ENCODE measurements around the gene ARHGEF12.

The ARHGEF12 gene

DNA sequence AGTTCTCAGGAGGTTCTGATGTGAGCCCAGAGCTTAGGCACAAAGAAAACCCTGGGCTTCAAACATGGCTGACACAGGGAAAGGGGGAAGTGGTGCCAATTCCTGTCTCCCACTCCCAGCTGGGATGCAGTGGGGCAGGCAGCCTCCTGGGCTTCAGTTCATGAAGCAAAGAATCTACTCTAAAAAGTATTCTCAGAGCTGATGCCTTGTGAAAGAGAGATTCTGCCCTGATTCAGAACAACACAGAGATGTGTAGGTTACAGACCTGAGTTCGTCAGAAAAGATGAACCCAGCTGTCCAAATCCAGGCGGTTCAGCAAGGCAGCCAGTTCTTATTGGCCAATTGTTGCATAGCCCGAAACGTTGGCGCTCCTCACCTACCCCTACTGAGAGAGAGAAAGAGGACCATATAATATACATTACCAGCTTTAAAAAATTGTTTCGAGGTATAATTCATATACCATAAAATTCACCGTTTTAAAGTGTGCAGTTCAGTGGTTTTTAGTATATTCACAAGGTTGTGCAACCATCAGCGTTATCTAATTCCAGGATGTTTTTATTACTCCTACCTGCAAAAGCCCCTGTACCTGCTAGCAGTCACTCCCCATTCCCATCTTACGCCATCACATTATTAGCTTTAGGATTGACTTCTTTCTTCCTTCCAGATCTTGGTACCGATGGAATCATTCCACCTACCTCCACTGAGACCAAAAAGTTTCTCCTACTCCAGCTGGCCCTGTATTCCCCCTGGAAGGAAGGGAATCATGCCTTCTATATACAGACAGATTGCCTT, 18.3 kb upstream of the ARHGEF12 start:
- no peak for DNase-seq

DNA sequence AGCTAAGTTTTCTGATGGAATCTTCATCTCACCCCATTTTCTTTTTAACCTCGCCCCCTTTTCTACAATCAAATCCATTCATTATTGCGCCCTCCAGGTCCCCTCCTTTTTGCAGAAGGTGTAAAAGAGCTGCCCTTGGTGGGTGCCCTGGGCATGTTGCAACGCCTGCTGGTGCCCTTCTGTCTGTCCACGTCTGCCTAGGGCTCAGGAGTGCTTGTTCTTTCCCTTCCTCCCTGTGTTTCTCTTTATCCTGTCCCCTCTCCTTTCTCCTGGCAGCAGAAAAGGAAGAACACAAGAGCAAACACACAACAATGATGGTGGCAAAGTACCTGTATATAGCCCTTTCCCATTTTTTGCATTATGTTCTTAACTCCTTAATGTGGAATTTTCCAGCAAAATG, 17.3 kb upstream of the ARHGEF12 start:
- DNase-seq: no peak

- DNase-seq: peak; percentile 72
These were observed 11.0 kb upstream of the ARHGEF12 start, which contains the start of gene TLCD5 for GRCh38 chr11:120324932-120325810. TLCD5 (plus strand) TSS chr11:120325299; CDS start chr11:120327442, 2,143 bp downstream.

GRCh38 chr11:120326228-120326627, 10.0 kb upstream of the ARHGEF12 start:
- DNase-seq: no peak

DNA sequence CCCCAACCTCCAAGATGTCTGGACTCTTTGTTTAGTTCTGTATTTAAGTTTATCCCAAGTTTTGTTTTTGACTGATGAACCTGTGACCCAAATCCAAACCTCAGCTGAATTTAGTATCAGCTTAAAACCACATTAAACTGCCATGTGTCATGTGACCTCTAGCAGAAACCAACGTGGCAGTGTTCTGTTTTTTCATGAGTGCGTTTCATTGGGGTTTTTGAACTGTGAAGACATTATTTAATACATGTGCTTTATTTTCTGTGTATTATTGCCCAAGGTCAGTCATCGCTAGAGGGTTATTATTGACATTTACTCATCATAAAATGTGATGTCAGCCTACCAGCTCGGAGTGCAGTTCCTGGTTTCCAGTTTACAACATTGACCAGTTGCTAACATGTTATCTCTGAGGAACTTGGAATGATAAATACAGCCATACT, 9.3 kb upstream of the ARHGEF12 start:
- no peak for DNase-seq

DNA sequence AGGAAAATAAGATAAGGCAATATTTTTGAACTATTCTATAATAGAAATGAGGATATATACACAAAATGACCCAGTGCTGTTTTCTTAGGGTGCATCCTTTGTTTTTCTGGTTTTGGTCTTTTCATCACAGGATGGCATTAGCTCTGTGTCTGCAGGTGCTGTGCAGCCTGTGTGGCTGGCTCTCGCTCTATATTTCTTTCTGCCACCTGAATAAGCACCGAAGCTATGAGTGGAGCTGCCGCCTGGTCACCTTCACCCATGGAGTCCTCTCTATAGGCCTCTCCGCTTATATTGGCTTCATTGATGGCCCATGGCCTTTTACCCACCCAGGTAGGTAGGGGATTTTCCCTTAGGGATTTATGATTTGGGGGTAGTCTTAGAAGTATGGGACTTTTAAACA, 8.9 kb upstream of the ARHGEF12 start:
- no peak for DNase-seq

DNA sequence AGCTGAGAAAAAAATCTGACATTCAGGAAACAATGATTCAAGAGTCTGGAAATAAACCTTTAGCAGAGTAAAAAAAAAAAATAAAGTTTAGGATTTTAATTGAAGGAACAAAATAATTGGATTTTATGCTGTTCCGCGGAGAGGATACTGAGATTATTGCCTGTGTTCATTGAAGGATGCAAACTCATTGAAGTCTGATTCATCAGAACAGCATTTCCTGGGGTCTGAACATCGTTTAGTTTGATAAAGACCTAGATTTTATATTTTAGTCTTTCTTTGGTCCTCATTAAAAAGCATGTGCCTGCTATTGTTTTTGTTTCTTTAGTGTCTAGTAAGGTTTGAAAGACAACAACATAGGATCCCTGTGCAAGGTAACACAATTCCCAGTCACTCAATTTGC, 6.7 kb upstream of the ARHGEF12 start:
- DNase-seq: no peak

DNA sequence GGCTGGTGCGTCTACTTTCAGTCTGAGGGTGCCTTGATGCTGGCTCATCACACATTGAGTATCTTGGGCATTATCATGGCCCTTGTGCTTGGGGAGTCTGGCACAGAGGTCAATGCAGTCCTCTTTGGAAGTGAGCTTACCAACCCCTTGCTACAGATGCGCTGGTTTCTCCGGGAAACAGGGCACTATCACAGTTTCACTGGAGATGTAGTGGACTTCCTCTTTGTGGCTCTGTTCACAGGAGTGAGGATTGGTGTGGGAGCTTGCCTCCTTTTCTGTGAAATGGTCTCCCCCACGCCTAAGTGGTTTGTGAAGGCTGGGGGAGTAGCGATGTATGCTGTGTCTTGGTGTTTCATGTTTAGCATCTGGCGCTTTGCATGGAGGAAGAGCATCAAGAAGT, 6.2 kb upstream of the ARHGEF12 start:
- no peak for DNase-seq

DNA sequence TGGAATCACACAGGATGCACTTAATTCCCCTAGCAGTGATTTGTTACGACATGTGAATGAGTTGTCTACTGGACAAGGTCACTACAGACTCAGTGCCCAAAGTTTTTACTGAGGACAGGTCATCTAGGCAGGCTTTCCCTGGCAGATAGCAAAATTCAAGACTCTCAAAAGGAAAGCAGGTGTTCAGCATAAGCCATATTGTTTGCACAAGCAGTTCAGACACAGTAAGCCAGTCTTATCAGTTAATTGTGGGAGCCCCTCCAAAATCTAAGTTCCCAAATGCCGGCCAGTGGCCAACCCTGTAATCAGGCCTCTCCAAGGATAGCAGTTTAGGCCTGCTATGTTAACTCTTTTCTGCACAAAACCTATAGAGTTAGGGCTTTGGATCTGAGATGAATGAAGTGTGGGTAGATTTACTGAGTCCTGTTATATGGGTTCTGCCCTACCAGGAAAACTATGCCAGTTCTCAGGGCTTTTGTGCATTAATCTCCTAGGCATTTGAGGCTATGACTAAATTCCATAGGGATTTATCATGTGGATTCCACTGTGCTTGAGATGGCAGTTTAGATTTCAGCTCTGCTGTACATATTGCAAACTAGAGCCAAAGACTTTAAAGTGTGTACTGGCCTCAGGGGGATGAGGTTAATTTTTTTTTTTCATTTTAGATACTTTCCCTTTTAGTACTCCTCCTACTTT, 4.8 kb upstream of the ARHGEF12 start:
- DNase-seq: peak; percentile 95

DNA sequence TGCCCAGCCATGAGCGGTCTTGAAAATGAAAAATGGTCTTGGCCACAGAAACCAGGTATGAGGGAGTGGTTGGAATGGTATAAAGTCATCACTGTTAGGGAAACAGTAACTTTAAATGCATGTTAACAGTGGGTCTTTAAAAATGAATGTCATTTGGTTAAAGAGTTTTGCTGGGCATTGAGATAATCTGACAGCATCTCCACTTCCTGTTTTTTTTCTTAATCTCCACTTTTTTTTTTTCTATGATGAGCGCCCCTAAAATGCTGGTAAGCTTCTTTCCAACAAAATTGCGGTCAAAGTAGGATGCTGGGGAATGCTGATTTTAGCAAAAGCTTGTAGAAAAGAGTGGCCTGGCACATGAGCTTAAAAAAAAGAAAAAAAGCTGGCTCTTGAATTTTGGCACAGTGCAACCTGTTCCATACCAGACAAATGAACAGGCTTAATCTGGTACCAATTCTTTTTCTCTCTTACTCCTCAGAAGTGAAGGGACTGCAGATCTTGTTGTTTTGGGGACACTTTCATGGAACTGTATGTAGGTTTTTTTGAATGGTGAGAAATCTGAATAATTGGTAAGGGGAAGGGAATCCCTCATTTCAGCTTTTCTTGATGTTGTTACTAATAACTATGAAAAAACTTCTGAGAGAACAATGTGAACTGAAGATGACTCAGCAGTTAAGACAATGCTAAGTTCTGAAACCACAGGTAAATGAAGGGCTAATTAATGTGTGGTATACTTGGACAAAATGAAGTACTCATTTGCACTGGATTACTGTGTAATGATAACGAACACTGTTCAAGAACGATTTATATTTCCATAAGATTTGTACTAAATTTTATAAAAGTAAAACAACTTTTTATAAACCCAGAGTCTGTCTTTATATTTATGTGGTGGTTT, 3.1 kb upstream of the ARHGEF12 start:
- DNase-seq: no peak

DNA sequence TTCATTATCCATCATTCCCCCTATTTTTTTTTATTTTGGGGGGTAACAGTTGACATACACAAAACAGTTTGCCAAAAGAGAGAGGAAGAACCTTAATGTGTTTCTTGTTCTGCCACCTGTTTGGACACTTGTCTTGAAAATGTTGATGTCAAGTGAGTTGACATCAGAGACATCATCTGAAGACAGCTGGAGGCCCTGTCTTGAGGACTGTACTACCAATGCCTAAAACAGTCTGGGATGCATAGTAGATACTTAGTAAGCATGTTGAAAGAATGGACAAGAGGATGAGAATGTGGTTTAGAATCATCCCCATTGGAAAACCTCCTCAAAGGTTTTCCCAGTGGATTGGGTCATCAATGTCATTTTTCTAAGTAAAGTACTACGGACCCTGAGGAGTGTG, 2.4 kb upstream of the ARHGEF12 start:
- no peak for DNase-seq

- no peak for DNase-seq
These were observed 1.9 kb upstream of the ARHGEF12 start for GRCh38 chr11:120334332-120334731.

GRCh38 chr11:120334894-120335462, 1.2 kb upstream of the ARHGEF12 start:
- DNase-seq: peak; percentile 85

DNA sequence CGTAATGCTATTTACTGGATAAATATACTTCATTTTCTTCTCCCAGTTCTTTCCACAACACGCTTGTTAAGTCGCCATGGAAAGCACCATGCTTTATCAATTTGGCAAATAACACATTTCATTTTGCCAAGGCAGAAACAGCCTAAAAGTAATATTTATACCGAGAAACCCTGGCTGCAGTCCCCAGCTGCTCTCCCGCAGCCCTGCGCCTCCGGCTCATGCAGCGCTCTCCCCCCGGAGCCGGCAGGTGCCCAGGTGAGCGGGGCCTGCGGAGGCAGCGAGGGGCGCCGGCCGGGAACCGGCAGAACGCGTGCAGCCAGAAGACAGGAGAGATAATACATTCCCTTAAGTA, 681 bp upstream of the ARHGEF12 start:
- DNase-seq: no peak

DNA sequence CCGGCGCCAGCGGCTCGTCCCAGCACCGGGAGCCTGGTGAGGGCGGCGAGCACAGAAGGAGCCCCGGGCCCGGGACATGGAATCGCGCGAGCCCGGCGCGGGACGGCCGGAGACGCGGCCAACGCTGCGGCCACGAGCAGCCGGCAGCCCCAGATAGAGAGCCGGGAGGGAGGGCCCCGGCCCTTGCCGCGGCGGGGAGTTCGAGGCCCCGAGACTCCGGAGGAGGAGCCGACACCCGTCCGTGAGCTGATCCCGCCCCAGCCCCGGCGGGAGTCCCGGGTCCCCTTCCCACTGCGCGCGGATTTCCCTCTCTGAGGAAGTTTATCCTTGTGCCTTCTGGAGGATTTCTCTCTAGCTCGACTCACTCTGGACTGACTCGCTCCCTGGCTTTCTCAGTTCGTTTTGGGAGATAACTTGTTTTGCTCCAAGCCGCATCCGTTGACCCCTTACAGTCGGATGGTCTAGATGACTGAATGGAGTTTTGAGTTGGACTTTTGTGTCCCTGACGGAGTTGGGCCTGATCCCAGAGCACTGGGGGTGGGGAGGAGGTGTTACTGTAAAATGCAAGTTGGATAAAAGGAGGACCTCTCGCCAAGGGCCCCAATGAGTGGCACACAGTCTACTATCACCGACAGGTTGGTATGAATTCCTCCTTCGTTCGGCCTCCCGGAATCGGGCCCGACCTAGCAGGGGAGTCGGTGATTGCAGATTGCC, 585 bp downstream of the ARHGEF12 start:
- no peak for DNase-seq

- no peak for DNase-seq
These were observed 1.3 kb downstream of the ARHGEF12 start for GRCh38 chr11:120337355-120338106.

GRCh38 chr11:120338107-120338933, 2.1 kb downstream of the ARHGEF12 start:
- DNase-seq: no peak

GRCh38 chr11:120339394-120339890, 3.2 kb downstream of the ARHGEF12 start:
- no peak for DNase-seq

GRCh38 chr11:120340529-120340928, 4.3 kb downstream of the ARHGEF12 start:
- no peak for DNase-seq

Measured in fibroblast of skin of right quadriceps (primary cell).